ENCODE data around the gene ANKFY1.
"Not testable (repeated sequence)": the region's sequence is repeated elsewhere in the genome, so short reads cannot be mapped to it uniquely, and the experiment has no call there.

The ANKFY1 gene

DNA sequence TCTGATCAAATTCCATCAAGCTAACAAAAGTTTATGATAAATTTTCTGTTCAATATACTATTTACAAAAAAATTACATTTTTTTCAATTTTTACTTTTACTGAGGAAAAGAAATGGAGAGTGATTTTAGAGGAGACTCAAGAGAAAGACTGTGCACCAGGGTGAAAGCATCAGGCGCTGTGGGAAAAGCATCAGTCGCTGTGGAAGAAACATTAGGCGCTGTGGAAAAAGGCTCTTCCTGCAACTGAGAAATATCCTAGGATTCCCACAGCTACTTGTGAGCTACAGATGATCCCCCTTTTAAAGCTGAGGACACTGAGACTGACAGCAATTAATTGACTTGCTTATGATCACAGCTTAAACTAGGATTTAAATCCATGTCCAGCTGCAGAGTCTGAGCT lies 4.9 kb downstream of the ANKFY1 start:
- DNase-seq = no peak

GRCh38 chr17:4256952-4257351 lies 6.8 kb downstream of the ANKFY1 start:
- no peak for DNase-seq

- not testable (repeated sequence) for DNase-seq
These were observed 8.5 kb downstream of the ANKFY1 start for GRCh38 chr17:4255271-4255670.

DNA sequence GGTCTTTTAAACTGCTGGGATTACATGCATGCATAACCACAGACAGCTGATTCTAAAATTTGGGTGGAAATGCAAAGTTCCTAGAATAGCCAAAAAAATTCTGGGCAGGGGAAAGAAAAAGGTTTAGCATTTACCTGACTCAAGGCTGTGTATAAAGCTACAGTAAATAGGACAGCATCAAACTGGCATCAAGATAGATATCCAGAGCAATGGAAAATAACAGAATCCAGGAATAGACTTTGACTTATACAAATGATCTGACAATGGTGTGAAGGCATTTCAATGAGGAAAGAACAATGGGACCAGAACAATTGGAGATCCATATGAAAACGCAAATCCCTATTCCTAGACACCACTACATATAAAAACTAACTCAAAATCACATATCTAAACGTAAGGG lies 12.9 kb downstream of the ANKFY1 start:
- no peak for DNase-seq

DNA sequence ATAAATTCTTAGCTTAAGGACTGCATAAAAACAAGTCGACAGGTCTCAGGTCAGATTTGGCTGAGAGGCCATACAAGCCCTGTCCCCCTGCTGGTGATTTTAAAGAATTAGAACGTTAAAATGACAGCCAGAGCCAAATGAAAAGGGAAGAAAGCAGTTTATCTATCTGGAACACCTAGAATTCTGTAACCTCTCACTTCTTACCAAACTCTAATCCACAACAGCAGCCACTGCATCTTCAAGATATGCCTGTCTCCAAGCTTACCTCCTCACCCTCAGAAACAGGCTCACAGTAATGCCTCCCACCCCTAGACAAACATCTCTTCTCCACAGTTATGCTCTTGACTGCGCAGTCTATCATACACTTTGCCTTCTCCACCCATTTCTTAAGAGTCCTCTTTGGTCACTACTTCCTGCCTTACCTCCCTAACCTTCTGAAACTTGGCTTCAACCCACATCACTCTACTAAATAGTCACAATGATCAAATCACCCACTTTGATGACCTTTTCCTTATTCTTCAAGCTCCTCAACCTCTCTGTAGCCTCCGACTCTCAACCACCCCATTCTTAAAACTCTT lies 14.2 kb downstream of the ANKFY1 start:
- DNase-seq = peak in 1 of 2 donors; percentile 32

GRCh38 chr17:4248504-4249277 lies 15.1 kb downstream of the ANKFY1 start:
- DNase-seq = no peak

- no peak for DNase-seq
These were observed 15.8 kb downstream of the ANKFY1 start for GRCh38 chr17:4247971-4248388.

- no peak for DNase-seq
These were observed 16.3 kb downstream of the ANKFY1 start for GRCh38 chr17:4247361-4247970.

- DNase-seq = no peak
These were observed 17.1 kb downstream of the ANKFY1 start for GRCh38 chr17:4246674-4247073.

DNA sequence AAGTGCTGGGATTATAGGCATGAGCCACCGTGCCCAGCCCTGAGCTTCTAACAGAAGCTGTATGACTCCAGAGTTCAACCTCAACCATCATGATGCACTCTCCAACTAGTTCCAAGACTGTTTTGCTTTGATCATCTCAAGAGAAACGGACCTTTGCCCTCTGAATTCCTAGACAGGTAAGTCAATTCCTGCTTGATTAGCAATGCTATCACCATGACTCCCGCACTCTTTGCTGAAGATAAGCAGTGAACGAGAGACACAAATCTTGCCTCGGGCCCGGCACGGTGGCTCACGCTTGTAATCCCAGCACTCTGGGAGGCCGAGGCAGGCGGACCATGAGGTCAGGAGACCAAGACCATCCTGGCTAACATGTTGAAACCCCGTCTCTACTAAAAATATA lies 22.2 kb downstream of the ANKFY1 start:
- DNase-seq = no peak

- no peak for DNase-seq
These were observed 27.3 kb downstream of the ANKFY1 start for GRCh38 chr17:4236456-4236855.

DNA sequence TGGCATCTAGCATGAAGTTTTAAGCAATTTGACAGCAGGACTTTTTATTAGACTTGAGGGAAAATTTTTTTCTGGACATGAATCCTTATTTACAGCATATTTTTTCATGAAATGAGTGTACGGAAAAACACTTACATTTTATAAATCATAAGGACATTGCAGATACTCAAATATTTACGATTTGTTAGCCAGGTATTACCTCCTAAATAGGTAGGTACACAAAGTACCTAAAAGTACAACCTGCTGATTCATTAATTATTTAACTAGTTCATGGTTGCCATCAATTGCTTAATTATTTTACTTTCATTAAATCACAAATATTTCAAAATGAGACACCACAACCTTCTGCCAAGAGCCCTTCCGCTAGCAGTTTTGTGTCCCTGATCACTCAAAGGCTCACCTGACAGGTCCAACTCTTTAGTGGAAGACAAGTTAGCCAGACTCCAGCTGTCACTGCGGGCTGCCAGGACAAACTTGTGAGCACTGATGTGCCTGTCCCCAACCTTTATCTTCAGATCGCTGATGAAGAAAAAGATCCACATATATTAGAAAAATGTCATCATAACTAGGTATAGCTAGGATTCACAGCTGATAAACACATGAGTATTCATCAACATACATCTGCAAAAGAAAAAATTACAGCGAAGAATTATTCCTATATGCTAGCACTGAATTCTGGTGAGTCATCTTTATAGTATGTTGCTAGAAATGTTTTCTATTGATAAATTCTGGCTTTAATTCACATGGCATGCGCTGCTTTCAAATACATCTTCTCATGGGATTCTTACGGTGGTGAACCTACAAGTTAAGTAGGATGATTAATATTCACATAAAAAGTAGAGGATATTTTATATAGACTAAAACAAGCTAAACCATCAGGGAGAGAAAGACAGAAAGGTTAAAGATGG lies 28.2 kb downstream of the ANKFY1 start:
- DNase-seq = no peak

DNA sequence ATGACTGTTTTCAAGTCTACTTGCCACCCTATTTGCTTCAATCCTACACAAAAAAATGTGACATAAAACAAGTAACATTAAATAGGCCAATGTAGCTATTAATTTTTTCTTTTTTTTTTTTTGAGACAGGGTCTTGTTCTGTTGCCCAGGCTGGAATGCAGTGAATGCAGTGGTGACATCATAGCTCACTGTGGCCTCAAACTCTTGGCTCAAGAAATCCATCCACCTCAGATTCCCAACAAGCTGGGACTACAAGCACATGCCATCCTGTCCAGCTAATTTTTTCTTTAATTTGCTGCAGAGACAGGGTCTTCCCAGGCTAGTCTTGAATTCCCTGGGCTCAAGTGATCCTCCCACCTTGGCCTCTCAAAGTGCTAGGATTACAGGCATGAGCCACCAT lies 29.4 kb downstream of the ANKFY1 start:
- DNase-seq = no peak

DNA sequence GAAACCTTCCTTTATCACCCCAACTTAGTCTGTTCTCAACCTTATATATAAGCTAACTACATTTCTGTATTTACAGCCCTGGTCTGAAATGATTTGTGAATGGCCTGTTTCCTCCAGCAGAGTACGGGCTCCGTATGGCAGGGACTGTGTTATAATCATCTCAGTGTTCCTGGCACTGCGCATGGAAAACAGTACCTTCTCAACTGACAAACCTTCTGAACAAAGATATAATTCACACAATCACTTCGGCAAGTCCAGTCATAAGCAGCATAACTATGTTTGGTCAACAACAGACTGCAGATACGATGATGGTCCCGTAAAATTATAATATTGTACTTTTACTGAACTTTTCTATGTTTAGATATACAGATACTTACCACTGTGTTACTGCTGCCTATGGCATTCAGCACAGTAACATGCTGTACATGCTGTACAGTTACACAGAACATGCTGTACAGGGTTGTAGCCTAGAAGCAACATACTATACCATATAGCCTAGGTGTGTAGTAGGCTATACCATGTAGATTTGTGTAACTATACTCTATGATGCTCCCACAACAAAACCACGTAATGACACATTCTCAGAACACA lies 30.0 kb downstream of the ANKFY1 start:
- DNase-seq = no peak

GRCh38 chr17:4232168-4232813 lies 31.5 kb downstream of the ANKFY1 start:
- peak in 1 of 2 donors; percentile 12 for DNase-seq

DNA sequence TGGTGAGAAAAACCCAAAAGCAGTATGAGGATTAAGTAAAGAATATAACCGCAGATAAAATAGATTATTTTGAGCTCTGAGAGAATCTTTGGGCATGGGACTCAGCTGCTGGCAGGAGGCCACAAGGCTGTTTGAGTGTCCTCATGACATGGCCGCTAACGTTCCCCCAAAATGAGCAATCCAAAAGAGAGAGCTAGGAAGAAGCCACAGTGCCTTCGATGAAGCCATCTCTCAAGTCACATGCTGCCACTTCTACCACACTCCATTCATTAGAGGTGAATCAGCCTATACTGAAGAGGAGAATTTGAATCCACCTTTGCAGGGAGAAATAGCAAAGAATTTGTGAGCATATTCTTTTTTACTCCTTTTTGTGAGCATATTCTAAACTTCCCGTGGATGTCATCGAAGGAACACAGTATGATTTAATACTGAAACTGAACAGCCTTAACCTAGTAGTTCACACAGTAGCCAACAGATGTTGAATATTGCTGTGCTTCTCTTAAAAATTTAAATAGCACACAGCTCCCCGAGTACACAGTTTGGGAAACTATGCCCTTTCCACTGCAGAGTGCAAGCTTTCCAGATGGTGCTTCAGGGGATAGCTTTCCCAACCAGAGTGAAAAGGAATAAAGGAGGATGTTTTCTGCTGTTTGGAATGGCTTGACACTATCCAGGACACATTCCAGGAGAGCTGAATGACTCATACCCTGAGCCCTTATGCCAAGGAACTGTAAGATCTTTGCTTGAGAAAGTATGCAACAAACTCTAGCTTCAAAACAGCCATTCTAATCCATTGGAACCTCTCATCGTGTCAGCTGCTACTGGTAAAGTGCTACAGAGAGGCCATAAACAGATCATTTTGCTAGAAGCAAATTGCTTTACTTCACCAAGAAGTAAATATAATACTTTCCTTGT lies 33.9 kb downstream of the ANKFY1 start:
- DNase-seq = no peak

- no peak for DNase-seq
These were observed 41.7 kb downstream of the ANKFY1 start for GRCh38 chr17:4221899-4222659.

- DNase-seq = no peak
These were observed 42.6 kb downstream of the ANKFY1 start for GRCh38 chr17:4221163-4221562.

GRCh38 chr17:4220655-4221054 lies 43.1 kb downstream of the ANKFY1 start:
- no peak for DNase-seq

GRCh38 chr17:4219241-4219640 lies 44.5 kb downstream of the ANKFY1 start:
- DNase-seq = no peak
